Right atrium auricular region (tissue), 2 donors: ENCODE results near the gene NQO1. TPM values are rescaled to one million over a fixed set of nuclear protein-coding genes. Genes with fewer than 3 reads are reported as not detected.

ENCODE experiments used
- DNase-seq: peaks from one replicate; pipeline ENCODE4 v3.0.0-alpha.2; 2019; ENCODE audit warnings: low spot score
- H3K27ac ChIP-seq, 2 donors: fragments of 200-600 bp; sonication (generic); 1 replicate in 1 of 2; 2 replicates in 1 of 2; pipeline ENCODE4 v1.5.1; 2016 to 2019
- H3K27me3 ChIP-seq, 2 donors: fragments of 200-600 bp; sonication (generic); one replicate each; pipeline versions ENCODE4 v1.5.1 to v1.6.0; 2017 to 2019
- H3K36me3 ChIP-seq: fragments of 200-600 bp; sonication (generic); one replicate; pipeline ENCODE4 v1.5.1; 2016
- H3K4me1 ChIP-seq, 2 donors: fragments of 200-600 bp; sonication (generic); one replicate each; pipeline versions ENCODE4 v1.5.1 to v1.6.0; 2017 to 2019
- H3K4me3 ChIP-seq, 2 donors: fragments of 200-600 bp; sonication (generic); 1 replicate in 1 of 2; 2 replicates in 1 of 2; pipeline ENCODE4 v1.5.1; 2017 to 2019; ENCODE audit warnings: mild to moderate bottlenecking in 1 of 2, moderate library complexity in 1 of 2
- H3K9me3 ChIP-seq, 2 donors: fragments of 200-600 bp; sonication (generic); one replicate each; pipeline ENCODE4 v1.5.1; 2019
- CTCF ChIP-seq, 2 donors: fragments of 200-600 bp; sonication (generic); IDR thresholded peaks; one replicate each; pipeline ENCODE4 v1.5.1; 2019; ENCODE audit warnings: antibody characterized with exemption in 2 of 2
- total RNA-seq, 2 donors: library from RNA; depleted of rRNA; stranded (reverse); fragments of >200 nt; gene quantifications; one replicate each; pipeline ENCODE4 v1.1.0, GENCODE V29; 2016

The NQO1 gene
- total RNA-seq, 2 donors from 2014 or later: 41.8 to 62.9 TPM

GRCh38 chr16:69745959-69746358 is 19.6 kb upstream of the NQO1 start:
- H3K4me1 ChIP-seq: peaks cover 0 to 7% of the 10 kb centered on the region in 2 donors
- H3K4me3 ChIP-seq: no peak overlapping the region
- no peak for TF ChIP-seq CTCF (IDR thresholded peaks at IDR 0.05)
- peaks cover 99% of the 10 kb centered on the region for H3K36me3 ChIP-seq
- H3K9me3 ChIP-seq: no peaks in the 10 kb centered on the region
- H3K27ac ChIP-seq: no peak overlapping the region
- DNase-seq: no peak
- H3K27me3 ChIP-seq: no peaks in the 10 kb centered on the region

GRCh38 chr16:69745232-69745612 is 18.9 kb upstream of the NQO1 start:
- Histone ChIP-seq H3K4me1 (peaks cover 0 to 7% of the 10 kb centered on the region in 2 donors), H3K4me3 (no peak overlapping the region), H3K27ac (no peak overlapping the region), H3K9me3 (no peaks in the 10 kb centered on the region), H3K27me3 (no peaks in the 10 kb centered on the region), H3K36me3 (peaks cover 96% of the 10 kb centered on the region)
- DNase-seq: no peak
- no peak for TF ChIP-seq CTCF (IDR thresholded peaks at IDR 0.05)

- peaks cover 96% of the 10 kb centered on the region for H3K36me3 ChIP-seq
- H3K4me3 ChIP-seq: no peak overlapping the region
These were observed 18.2 kb upstream of the NQO1 start for GRCh38 chr16:69744363-69745231.

GRCh38 chr16:69741951-69742904 is 15.9 kb upstream of the NQO1 start:
- peak overlapping the region in 1 of 2 donors; percentile 8 for H3K27ac ChIP-seq
- H3K9me3 ChIP-seq: no peaks in the 10 kb centered on the region
- TF ChIP-seq CTCF (IDR thresholded peaks at IDR 0.05): no peak
- peak; percentile 83 for DNase-seq
- H3K36me3 ChIP-seq: peaks cover 74% of the 10 kb centered on the region
- H3K4me3 ChIP-seq: no peak overlapping the region
- H3K4me1 ChIP-seq: peaks cover 0 to 7% of the 10 kb centered on the region in 2 donors
- H3K27me3 ChIP-seq: no peaks in the 10 kb centered on the region

More at GRCh38 chr16:69744363-69745231, 18.2 kb upstream of the NQO1 start:
- peaks cover 0 to 7% of the 10 kb centered on the region in 2 donors for H3K4me1 ChIP-seq
- no peak overlapping the region for H3K27ac ChIP-seq
- no peaks in the 10 kb centered on the region for H3K9me3 ChIP-seq
- H3K27me3 ChIP-seq: no peaks in the 10 kb centered on the region
- no peak for TF ChIP-seq CTCF (IDR thresholded peaks at IDR 0.05)
- no peak for DNase-seq

- Histone ChIP-seq H3K27ac (peak overlapping the region in 1 of 2 donors; percentile 8), H3K4me1 (peaks cover 0 to 7% of the 10 kb centered on the region in 2 donors), H3K36me3 (peaks cover 68% of the 10 kb centered on the region), H3K9me3 (no peaks in the 10 kb centered on the region), H3K4me3 (no peak overlapping the region), H3K27me3 (no peaks in the 10 kb centered on the region)
- no peak for TF ChIP-seq CTCF (IDR thresholded peaks at IDR 0.05)
- no peak for DNase-seq
These were observed 15.2 kb upstream of the NQO1 start for GRCh38 chr16:69741519-69741918.
